Measurements from ENCODE around the gene NADSYN1. TPM values are rescaled to one million over a fixed set of nuclear protein-coding genes. Genes with fewer than 3 reads are reported as not detected.
A peak's percentile ranks its signal among the peaks of the same experiment; 100 is the strongest.

Gene NADSYN1
- total RNA-seq, 4 donors from 2014 or later = 41.2 to 67.2 (median 59.8) TPM

GRCh38 chr11:71495286-71496230 lies 42.6 kb downstream of the NADSYN1 start:
- WGBS, 2 donors = 95 to 96% methylated on average over 19 to 20 of the region's 20 CpGs
- no peak overlapping the region for H3K4me3 ChIP-seq (ENCODE audit: low read depth, poor library complexity, severe bottlenecking)
- TF ChIP-seq CTCF (IDR thresholded peaks at IDR 0.05) (no peak), POLR2A (IDR thresholded peaks at IDR 0.05) (no peak)
- intact Hi-C loops (cut with DNase I; ENCODE audit: low total_unique reads) = no loop called here
- peak in 1 of 2 donors; percentile 66 for DNase-seq (ENCODE audit: low spot score in 2 of 2)

GRCh38 chr11:71496421-71496820 lies 43.4 kb downstream of the NADSYN1 start:
- H3K4me3 ChIP-seq (ENCODE audit: low read depth, poor library complexity, severe bottlenecking) = no peak overlapping the region
- WGBS, 2 donors = 97 to 100% methylated on average over 12 to 13 of the region's 13 CpGs
- no peak for TF ChIP-seq CTCF (IDR thresholded peaks at IDR 0.05)
- no peak for TF ChIP-seq POLR2A (IDR thresholded peaks at IDR 0.05)
- DNase-seq (ENCODE audit: low spot score in 2 of 2) = peak in 1 of 2 donors; percentile 39
- intact Hi-C loops (cut with DNase I; ENCODE audit: low total_unique reads) = no loop called here

- H3K4me3 ChIP-seq (ENCODE audit: low read depth, poor library complexity, severe bottlenecking) = no peak overlapping the region
- no peak for TF ChIP-seq CTCF (IDR thresholded peaks at IDR 0.05)
- TF ChIP-seq POLR2A (IDR thresholded peaks at IDR 0.05) = no peak
- WGBS, 2 donors = 97 to 98% methylated on average over 18 to 19 of the region's 19 CpGs
- peak in 1 of 2 donors; percentile 70 for DNase-seq (ENCODE audit: low spot score in 2 of 2)
- intact Hi-C loops (cut with DNase I; ENCODE audit: low total_unique reads) = no loop called here
These were observed 45.1 kb downstream of the NADSYN1 start for GRCh38 chr11:71498091-71498490.

GRCh38 chr11:71499125-71499524 lies 46.1 kb downstream of the NADSYN1 start:
- 83 to 86% methylated on average over 13 of the region's 13 CpGs for WGBS, 2 donors
- no peak overlapping the region for H3K4me3 ChIP-seq (ENCODE audit: low read depth, poor library complexity, severe bottlenecking)
- intact Hi-C loops (cut with DNase I; ENCODE audit: low total_unique reads) = no loop called here
- DNase-seq (ENCODE audit: low spot score in 2 of 2) = peak in 1 of 2 donors; percentile 52
- TF ChIP-seq POLR2A (IDR thresholded peaks at IDR 0.05) (no peak), CTCF (IDR thresholded peaks at IDR 0.05) (no peak)

GRCh38 chr11:71499546-71499945 lies 46.5 kb downstream of the NADSYN1 start:
- intact Hi-C loops (cut with DNase I; ENCODE audit: low total_unique reads) = no loop called here
- TF ChIP-seq POLR2A (IDR thresholded peaks at IDR 0.05) = no peak
- TF ChIP-seq CTCF (IDR thresholded peaks at IDR 0.05) = no peak
- peak in 1 of 2 donors; percentile 21 for DNase-seq (ENCODE audit: low spot score in 2 of 2)
- WGBS, 2 donors = 95 to 96% methylated on average over 6 of the region's 6 CpGs
- H3K4me3 ChIP-seq (ENCODE audit: low read depth, poor library complexity, severe bottlenecking) = no peak overlapping the region
